T-helper 1 cell treated with Interleukin-12 subunit alpha and Interleukin-12 subunit beta and Interleukin-4 antibody, amounts not matched to agents 30 μg/mL and 1 μg/mL, for 36 hours (primary cell): ENCODE measurements around the gene ZC3H12A.

Source experiments
- H3K27ac Mint-ChIP-seq: one replicate; pipeline ENCODE4 v1.8.0; 2021; ENCODE audit warnings: mild to moderate bottlenecking, mixed read lengths
- H3K27me3 Mint-ChIP-seq: one replicate; pipeline ENCODE4 v1.8.0; 2021; ENCODE audit warnings: low read depth, mixed read lengths
- H3K36me3 Mint-ChIP-seq: one replicate; pipeline ENCODE4 v1.8.0; 2021; ENCODE audit warnings: low read depth, mixed read lengths
- H3K4me1 Mint-ChIP-seq: one replicate; pipeline ENCODE4 v1.8.0; 2021; ENCODE audit warnings: low read depth, mixed read lengths
- H3K4me3 Mint-ChIP-seq: one replicate; pipeline ENCODE4 v1.8.0; 2021; ENCODE audit warnings: mild to moderate bottlenecking, moderate library complexity, mixed read lengths
- H3K9me3 Mint-ChIP-seq: one replicate; pipeline ENCODE4 v1.8.0; 2021; ENCODE audit warnings: mixed read lengths

The ZC3H12A gene

DNA sequence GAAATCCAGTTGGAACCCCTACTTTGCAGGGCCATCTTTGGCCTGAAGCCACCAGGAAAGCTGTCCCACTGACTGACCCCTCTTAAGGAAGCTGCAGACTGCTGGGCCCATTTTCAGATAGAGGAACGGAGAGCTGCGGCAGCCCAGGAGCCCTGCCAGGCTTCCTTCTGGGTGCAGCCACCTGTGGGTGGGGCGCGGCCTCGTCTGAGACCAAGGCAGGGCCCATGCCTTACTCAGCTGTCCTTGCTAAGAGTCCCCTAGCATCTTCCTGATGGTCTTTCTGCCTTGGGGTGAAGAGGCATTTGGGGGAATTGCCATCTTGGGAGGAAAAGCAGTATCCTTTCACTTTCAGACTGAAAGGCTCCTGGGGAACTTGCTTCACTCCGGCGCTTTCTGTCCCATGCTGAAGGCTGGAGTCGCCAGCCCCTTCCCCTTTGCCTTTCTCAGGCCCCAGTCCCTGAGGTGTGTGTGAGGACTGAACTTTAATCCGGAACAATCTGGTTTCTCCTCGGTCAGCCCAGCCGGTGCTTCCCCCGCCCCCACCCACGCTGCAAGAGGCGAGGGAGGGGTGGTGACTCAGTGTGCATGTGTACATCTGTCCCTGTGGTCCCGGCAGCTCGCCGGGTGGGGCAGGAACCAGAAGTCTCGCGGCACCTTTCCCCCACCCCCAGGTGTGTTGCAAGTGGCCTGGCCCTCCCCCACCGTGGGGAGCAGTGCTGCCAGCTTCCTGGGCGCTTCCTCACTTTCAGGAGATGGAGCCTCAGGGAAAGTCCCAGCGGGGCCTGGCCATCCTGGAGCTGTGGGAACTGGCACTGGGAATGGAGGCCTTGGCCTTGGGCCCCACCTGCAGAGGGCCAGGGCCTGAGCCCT is 5.1 kb downstream of the ZC3H12A start:
- Mint-ChIP-seq H3K36me3 (peaks cover 81% of the 10 kb centered on the region), H3K27me3 (no peaks in the 10 kb centered on the region), H3K4me1 (peaks cover 33% of the 10 kb centered on the region), H3K9me3 (no peaks in the 10 kb centered on the region), H3K4me3 (peak overlapping the region; percentile 99), H3K27ac (peak overlapping the region; percentile 97)

- Mint-ChIP-seq H3K27me3 (no peaks in the 10 kb centered on the region), H3K27ac (peak overlapping the region; percentile 97), H3K36me3 (peaks cover 80% of the 10 kb centered on the region), H3K4me1 (peaks cover 33% of the 10 kb centered on the region), H3K4me3 (peak overlapping the region; percentile 99), H3K9me3 (no peaks in the 10 kb centered on the region)
Observed at GRCh38 chr1:37480125-37480466, 5.7 kb downstream of the ZC3H12A start.

- Mint-ChIP-seq H3K9me3 (no peaks in the 10 kb centered on the region), H3K4me3 (peak overlapping the region; percentile 51), H3K27ac (peak overlapping the region; percentile 69), H3K36me3 (peaks cover 73% of the 10 kb centered on the region), H3K27me3 (no peaks in the 10 kb centered on the region), H3K4me1 (peaks cover 33% of the 10 kb centered on the region)
Observed at GRCh38 chr1:37480581-37481288, 6.4 kb downstream of the ZC3H12A start.

DNA sequence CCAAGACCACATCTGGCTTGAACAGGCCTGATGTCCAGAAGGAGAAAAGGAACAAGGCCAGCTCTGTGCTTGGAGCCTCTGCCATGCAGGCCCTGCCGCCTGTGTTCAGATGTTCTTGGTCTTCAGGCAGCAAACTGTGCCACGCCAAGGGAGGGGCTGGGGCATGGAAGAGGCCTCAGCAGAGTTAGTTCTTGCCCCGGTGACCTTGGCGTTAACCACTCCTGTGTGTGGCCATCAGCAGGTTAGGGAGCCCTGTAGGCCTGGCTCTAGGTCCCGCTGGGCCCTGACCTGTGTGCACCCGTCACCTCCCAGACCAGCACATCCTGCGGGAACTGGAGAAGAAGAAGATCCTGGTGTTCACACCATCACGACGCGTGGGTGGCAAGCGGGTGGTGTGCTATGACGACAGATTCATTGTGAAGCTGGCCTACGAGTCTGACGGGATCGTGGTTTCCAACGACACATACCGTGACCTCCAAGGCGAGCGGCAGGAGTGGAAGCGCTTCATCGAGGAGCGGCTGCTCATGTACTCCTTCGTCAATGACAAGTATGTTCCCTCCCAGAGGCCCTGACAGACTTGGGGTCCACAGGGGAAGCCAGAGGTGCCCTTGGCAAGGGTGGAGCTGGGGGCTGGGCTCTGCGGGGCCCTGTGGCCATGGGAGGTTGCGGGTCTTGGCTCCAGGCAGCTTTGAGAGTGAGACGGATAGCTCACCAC is 7.1 kb downstream of the ZC3H12A start:
- H3K9me3 Mint-ChIP-seq: no peaks in the 10 kb centered on the region

GRCh38 chr1:37482004-37482785 is 7.8 kb downstream of the ZC3H12A start:
- Mint-ChIP-seq H3K4me1 (peaks cover 37% of the 10 kb centered on the region), H3K4me3 (no peak overlapping the region), H3K36me3 (peaks cover 59% of the 10 kb centered on the region), H3K27me3 (no peaks in the 10 kb centered on the region), H3K27ac (peak overlapping the region; percentile 71), H3K9me3 (no peaks in the 10 kb centered on the region)

More for the DNA sequence above, 7.1 kb downstream of the ZC3H12A start:
- H3K27me3 Mint-ChIP-seq: no peaks in the 10 kb centered on the region
- peak overlapping the region; percentile 59 for H3K27ac Mint-ChIP-seq
- H3K36me3 Mint-ChIP-seq: peaks cover 66% of the 10 kb centered on the region
- H3K4me3 Mint-ChIP-seq: no peak overlapping the region
- H3K4me1 Mint-ChIP-seq: peaks cover 33% of the 10 kb centered on the region

- Mint-ChIP-seq H3K4me3 (no peak overlapping the region), H3K27ac (peak overlapping the region; percentile 71), H3K27me3 (no peaks in the 10 kb centered on the region), H3K9me3 (no peaks in the 10 kb centered on the region), H3K4me1 (peaks cover 34% of the 10 kb centered on the region), H3K36me3 (peaks cover 50% of the 10 kb centered on the region)
Observed at GRCh38 chr1:37482796-37483744, 8.7 kb downstream of the ZC3H12A start.

DNA sequence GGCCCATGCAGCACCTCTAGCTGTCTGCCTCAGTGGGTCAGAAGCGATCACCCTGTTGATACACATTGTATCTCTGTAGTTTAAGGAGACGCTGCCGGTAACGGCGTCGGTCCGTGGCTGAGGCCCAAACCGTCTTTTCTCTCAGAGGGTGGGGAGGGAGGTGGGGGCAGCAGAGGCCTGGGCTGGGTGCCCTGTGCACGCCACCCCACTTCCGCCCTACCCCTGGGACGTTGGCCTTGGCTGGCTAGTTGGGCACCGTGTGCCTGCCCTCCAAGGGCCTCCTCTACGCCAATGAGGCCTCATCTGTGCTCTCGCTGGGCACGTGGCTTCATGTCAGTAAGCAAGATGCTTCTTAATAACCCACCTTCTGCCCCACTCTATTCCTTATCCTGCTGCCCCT is 9.4 kb downstream of the ZC3H12A start:
- Mint-ChIP-seq H3K27me3 (no peaks in the 10 kb centered on the region), H3K36me3 (peaks cover 43% of the 10 kb centered on the region), H3K4me1 (peaks cover 34% of the 10 kb centered on the region), H3K4me3 (no peak overlapping the region), H3K9me3 (no peaks in the 10 kb centered on the region), H3K27ac (peak overlapping the region; percentile 53)

GRCh38 chr1:37484325-37485051 is 10.1 kb downstream of the ZC3H12A start:
- H3K4me3 Mint-ChIP-seq: no peak overlapping the region
- H3K4me1 Mint-ChIP-seq: peaks cover 34% of the 10 kb centered on the region
- H3K27ac Mint-ChIP-seq: peak overlapping the region; percentile 56
- no peaks in the 10 kb centered on the region for H3K27me3 Mint-ChIP-seq
- no peaks in the 10 kb centered on the region for H3K9me3 Mint-ChIP-seq
- H3K36me3 Mint-ChIP-seq: peaks cover 36% of the 10 kb centered on the region

DNA sequence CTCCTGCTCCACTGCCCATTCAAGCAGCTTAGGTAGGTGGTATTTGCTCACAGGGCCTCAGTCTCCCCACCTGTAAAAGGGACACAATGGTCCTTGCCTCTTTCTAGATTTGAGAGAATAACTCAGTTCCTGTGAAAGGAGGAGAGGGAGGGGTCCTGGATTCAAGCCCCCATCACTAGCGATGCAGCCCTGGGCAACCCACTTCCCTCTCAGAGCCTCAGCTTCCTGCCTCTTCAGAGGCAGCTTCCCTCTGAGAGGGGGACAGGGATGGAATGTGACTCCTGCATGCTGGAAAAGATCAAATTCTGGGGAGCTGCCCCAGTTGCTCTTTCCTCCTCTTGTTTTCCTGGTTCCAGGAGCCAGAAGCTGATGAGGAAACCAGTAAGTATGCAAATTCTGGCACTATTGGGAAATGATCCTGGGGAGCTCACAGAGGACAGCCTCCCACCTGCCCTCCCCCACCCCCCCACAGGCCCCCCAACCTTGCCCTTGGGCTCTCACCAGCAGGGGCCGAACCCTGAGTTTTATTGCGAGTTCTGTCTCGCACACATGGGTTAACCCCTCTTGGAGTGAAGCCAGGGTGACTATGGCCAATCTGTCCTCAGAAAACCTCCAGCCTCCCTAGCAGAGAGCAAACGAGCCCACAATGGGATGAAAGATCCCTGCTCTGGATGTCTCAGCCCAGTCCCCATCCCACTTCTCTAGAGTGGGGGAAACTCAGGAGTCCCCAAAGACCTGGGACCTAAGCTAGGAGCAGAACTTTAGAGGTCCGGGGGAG is 11.7 kb downstream of the ZC3H12A start:
- Mint-ChIP-seq H3K27me3 (no peaks in the 10 kb centered on the region), H3K9me3 (no peaks in the 10 kb centered on the region), H3K4me3 (no peak overlapping the region), H3K36me3 (peaks cover 29% of the 10 kb centered on the region), H3K27ac (no peak overlapping the region), H3K4me1 (peaks cover 27% of the 10 kb centered on the region)

- H3K36me3 Mint-ChIP-seq: peaks cover 21% of the 10 kb centered on the region
- H3K9me3 Mint-ChIP-seq: no peaks in the 10 kb centered on the region
- H3K27ac Mint-ChIP-seq: peak overlapping the region; percentile 71
- H3K4me1 Mint-ChIP-seq: peaks cover 22% of the 10 kb centered on the region
- H3K27me3 Mint-ChIP-seq: no peaks in the 10 kb centered on the region
- H3K4me3 Mint-ChIP-seq: no peak overlapping the region
Observed at GRCh38 chr1:37486680-37487618, 12.6 kb downstream of the ZC3H12A start.

DNA sequence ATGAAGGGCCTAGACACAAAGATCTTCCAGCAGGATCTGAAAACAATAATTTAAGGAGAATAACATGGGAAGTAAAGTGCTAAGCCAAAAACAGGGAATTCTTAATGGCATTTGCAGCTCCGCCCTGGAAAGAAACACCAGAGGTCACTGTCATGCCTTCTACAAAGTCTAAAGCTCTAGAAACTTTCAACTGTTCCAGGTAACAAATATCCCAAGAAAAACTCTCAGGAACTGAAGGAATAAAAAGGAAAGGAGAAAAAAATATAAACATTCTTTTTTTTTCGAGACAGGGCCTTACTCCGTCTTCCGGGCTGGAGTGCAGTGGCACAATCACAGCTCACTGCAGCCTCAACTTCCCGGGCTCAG is 13.2 kb downstream of the ZC3H12A start:
- Mint-ChIP-seq H3K9me3 (no peaks in the 10 kb centered on the region), H3K4me3 (no peak overlapping the region), H3K27me3 (no peaks in the 10 kb centered on the region), H3K4me1 (peaks cover 17% of the 10 kb centered on the region), H3K36me3 (peaks cover 14% of the 10 kb centered on the region), H3K27ac (no peak overlapping the region)
